Adrenal gland (tissue), 12 donors: ENCODE data around the gene CAMTA2. TPM values are rescaled to one million over a fixed set of nuclear protein-coding genes. Genes with fewer than 3 reads are reported as not detected.

Experiments
- DNase-seq, 7 donors: peaks; one replicate each; pipeline ENCODE4 v3.0.0-alpha.2; 2019 to 2020
- H3K27ac ChIP-seq, 5 donors: fragments of 200-600 bp; sonication (generic) in 4 of 5; 1 replicate in 3 of 5; 2 replicates in 2 of 5; pipeline versions ENCODE4 v1.5.1 to v1.8.0; 2016 to 2020; ENCODE audit warnings: mild to moderate bottlenecking in 1 of 5
- H3K27me3 ChIP-seq: fragments of 200-600 bp; 2 replicates; pipeline ENCODE4 v1.8.0; 2021
- H3K36me3 ChIP-seq, 2 donors: fragments of 200-600 bp; replicated peaks in 1 of 2; 1 replicate in 1 of 2; 2 replicates in 1 of 2; pipeline versions ENCODE4 v1.5.1 to v1.8.0; 2018 to 2022
- H3K4me1 ChIP-seq, 2 donors: fragments of 200-600 bp; replicated peaks in 1 of 2; 1 replicate in 1 of 2; 2 replicates in 1 of 2; pipeline versions ENCODE4 v1.5.1 to v1.8.0; 2018 to 2021
- H3K4me3 ChIP-seq, 4 donors: fragments of 200-600 bp; sonication (generic) in 3 of 4; one replicate each; pipeline ENCODE4 v1.5.1; 2016 to 2018
- H3K9me3 ChIP-seq, 3 donors: fragments of 200-600 bp; sonication (generic) in 1 of 3; replicated peaks in 1 of 3; 1 replicate in 2 of 3; 2 replicates in 1 of 3; pipeline versions ENCODE4 v1.5.1 to v1.8.0; 2016 to 2021
- POLR2A ChIP-seq, 2 donors: fragments of 450-650 bp; IDR thresholded peaks; one replicate each; pipeline ENCODE4 v1.6.1; 2017; ENCODE audit warnings: antibody characterized with exemption in 2 of 2, mild to moderate bottlenecking in 2 of 2, moderate library complexity in 1 of 2
- WGBS, 4 donors: extraction: QIAGEN DNeasy Blood & Tissue Kit in 2 of 4; methylation state at CpG; one replicate each; pipeline versions ENCODE4 v1.1.5 to v1.1.7; 2013 to 2017; 5-methylcytosine and 5-hydroxymethylcytosine counted together
- intact Hi-C, 2 donors: fragments of 100-400 bp; cut with DNase I; formaldehyde crosslinking; loops; one replicate each; pipeline versions ENCODE4 v1.14.1 to v1.15.0; 2022 to 2023
- polyA plus RNA-seq, 3 donors: library from polyadenylated mRNA; stranded (reverse); fragments of 200-250 nt in 2 of 3; fragments of 350-450 nt in 1 of 3; fragmentation: Illumina TruSeq in 1 of 3; extraction: RNeasy Lipid Tissue Mini Kit (QIAGEN cat#74804) in 1 of 3; gene quantifications; one replicate each; pipeline ENCODE4 v1.2.3, GENCODE V29; 2013 to 2014
- total RNA-seq, 9 donors: library from RNA; depleted of rRNA in 4 of 9; stranded (reverse); fragments of >200 nt in 4 of 9; fragments of 120-200 nt in 1 of 9; fragmentation: NEBNext Ultra II Directional in 1 of 9; extraction: Animal tissue kit (Norgen Biotek cat#: 25700) in 1 of 9; gene quantifications; one replicate each; pipeline versions ENCODE4 v1.1.0 to v1.2.4, GENCODE V29; 2013 to 2023
- TF ChIP-seq, protein P1 (sequence below), 6 experiments: fragments of 450-650 bp in 4 of 6; fragments of 200-600 bp in 2 of 6; sonication (generic) in 1 of 6; IDR thresholded peaks; 1 replicate in 5 of 6; 2 replicates in 1 of 6; pipeline versions ENCODE4 v1.5.1 to v1.8.0; 2016 to 2021; ENCODE audit warnings: antibody characterized with exemption in 6 of 6, mild to moderate bottlenecking in 2 of 6, moderate library complexity in 1 of 6
- donor health status: healthy with polysubstance abuse.
- donor health status: Bipolar disorder and iron deficiency.
- donor health status: DM: yes; HTN: yes; CAD: no.
- donor health status: DM: no; HTN: no; CAD: no.
- donor health status: DM: no; HTN: no; CAD: no.
- donor health status: DM: yes; HTN: yes; CAD: no.

The CAMTA2 gene
- total and polyA plus RNA-seq, 12 donors: 6.9 to 190 (median 32.6) TPM

- no peak for TF ChIP-seq POLR2A (IDR thresholded peaks at IDR 0.05)
- TF ChIP-seq, protein P1, sequence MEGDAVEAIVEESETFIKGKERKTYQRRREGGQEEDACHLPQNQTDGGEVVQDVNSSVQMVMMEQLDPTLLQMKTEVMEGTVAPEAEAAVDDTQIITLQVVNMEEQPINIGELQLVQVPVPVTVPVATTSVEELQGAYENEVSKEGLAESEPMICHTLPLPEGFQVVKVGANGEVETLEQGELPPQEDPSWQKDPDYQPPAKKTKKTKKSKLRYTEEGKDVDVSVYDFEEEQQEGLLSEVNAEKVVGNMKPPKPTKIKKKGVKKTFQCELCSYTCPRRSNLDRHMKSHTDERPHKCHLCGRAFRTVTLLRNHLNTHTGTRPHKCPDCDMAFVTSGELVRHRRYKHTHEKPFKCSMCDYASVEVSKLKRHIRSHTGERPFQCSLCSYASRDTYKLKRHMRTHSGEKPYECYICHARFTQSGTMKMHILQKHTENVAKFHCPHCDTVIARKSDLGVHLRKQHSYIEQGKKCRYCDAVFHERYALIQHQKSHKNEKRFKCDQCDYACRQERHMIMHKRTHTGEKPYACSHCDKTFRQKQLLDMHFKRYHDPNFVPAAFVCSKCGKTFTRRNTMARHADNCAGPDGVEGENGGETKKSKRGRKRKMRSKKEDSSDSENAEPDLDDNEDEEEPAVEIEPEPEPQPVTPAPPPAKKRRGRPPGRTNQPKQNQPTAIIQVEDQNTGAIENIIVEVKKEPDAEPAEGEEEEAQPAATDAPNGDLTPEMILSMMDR (IDR thresholded peaks at IDR 0.05): no peak
- no peak for DNase-seq
- intact Hi-C loops: loop anchor here (5.0 to 10.0 kb wide), 2 partner anchors 47 to 59 kb away; partner anchors contain the start of genes CAMTA2 (in 1 of the 2), INCA1 (in 1 of the 2) and KIF1C (in 1 of the 2)
- Histone ChIP-seq H3K9me3 (no peaks in the 10 kb centered on the region), H3K27me3 (no peaks in the 10 kb centered on the region), H3K4me1 (peaks cover 17 to 35% of the 10 kb centered on the region in 2 donors), H3K4me3 (no peak overlapping the region), H3K36me3 (peaks cover 0 to 25% of the 10 kb centered on the region in 2 donors), H3K27ac (no peak overlapping the region)
- WGBS, 4 donors: 85 to 89% (median 86%) methylated on average over 11 of the region's 11 CpGs
Measured at GRCh38 chr17:4938069-4938491, 49.4 kb downstream of the CAMTA2 start.

DNA sequence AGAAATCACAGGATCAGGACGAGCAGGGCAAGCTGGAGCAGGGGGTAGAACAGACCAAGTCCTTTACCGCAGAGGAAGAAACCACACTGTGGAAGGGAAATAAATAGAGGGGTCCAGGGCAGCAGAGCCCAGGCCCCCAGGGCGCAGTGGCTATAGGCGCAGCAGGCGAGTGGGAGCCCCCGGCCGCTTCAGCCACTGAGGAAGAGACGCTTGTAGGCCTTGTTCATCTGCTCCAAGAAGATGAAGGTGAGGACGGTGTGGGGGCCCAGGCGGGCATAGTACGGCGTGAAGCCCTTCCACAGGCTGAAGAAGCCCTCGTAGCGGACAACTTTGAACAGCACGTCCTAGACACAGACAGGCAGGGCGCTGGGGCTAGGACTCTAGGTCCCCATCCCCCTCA is 49.9 kb downstream of the CAMTA2 start:
- no peak for DNase-seq
- H3K36me3 ChIP-seq: peaks cover 0 to 19% of the 10 kb centered on the region in 2 donors
- no peak overlapping the region for H3K27ac ChIP-seq
- H3K9me3 ChIP-seq: no peaks in the 10 kb centered on the region
- TF ChIP-seq, protein P1 (IDR thresholded peaks at IDR 0.05): no peak
- no peak for TF ChIP-seq POLR2A (IDR thresholded peaks at IDR 0.05)
- 94% methylated on average over 11 to 16 of the region's 16 CpGs for WGBS, 4 donors
- H3K4me3 ChIP-seq: no peak overlapping the region
- intact Hi-C loops: loop anchor here (5.0 to 10.0 kb wide), 2 partner anchors 47 to 60 kb away; partner anchors contain the start of genes CAMTA2 (in 1 of the 2), INCA1 (in 1 of the 2) and KIF1C (in 1 of the 2)
- H3K4me1 ChIP-seq: peaks cover 17 to 35% of the 10 kb centered on the region in 2 donors
- no peaks in the 10 kb centered on the region for H3K27me3 ChIP-seq

DNA sequence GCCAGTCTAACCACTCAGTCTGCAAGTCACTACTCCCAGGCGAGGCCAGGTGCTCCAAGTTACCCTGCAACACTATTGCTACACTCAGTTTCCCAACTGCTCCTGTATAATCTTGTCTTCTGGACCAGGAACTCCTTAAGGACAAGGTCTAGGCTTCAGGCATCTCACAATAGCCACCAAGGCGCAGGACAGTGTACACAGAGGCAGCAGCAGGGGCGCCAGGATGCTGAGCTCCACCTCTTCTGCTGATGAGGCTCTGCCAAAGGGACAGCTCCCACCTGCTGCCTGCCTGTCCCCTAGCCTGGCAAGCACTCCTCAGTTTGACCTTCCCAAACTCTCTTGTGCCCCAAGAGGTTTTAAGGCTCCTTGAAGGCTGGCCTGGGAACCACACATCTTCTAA is 51.0 kb downstream of the CAMTA2 start:
- Histone ChIP-seq H3K4me1 (peaks cover 15 to 28% of the 10 kb centered on the region in 2 donors), H3K4me3 (no peak overlapping the region), H3K27ac (no peak overlapping the region), H3K27me3 (no peaks in the 10 kb centered on the region), H3K36me3 (peaks cover 0 to 12% of the 10 kb centered on the region in 2 donors), H3K9me3 (no peaks in the 10 kb centered on the region)
- TF ChIP-seq, protein P1 (IDR thresholded peaks at IDR 0.05): no peak
- no peak for TF ChIP-seq POLR2A (IDR thresholded peaks at IDR 0.05)
- DNase-seq: no peak
- 82 to 100% (median 92%) methylated on average over 3 of the region's 3 CpGs for WGBS, 4 donors
- intact Hi-C loops: loop anchor here (5.0 to 10.0 kb wide), 2 partner anchors 48 to 61 kb away; partner anchors contain the start of genes CAMTA2 (in 1 of the 2), INCA1 (in 1 of the 2) and KIF1C (in 1 of the 2)

- H3K27ac ChIP-seq: no peak overlapping the region
- H3K4me3 ChIP-seq: no peak overlapping the region
- H3K4me1 ChIP-seq: peaks cover 8 to 21% of the 10 kb centered on the region in 2 donors
- no peak for DNase-seq
- no peaks in the 10 kb centered on the region for H3K27me3 ChIP-seq
- H3K36me3 ChIP-seq: peaks cover 0 to 12% of the 10 kb centered on the region in 2 donors
- TF ChIP-seq POLR2A (IDR thresholded peaks at IDR 0.05): no peak
- TF ChIP-seq, protein P1 (IDR thresholded peaks at IDR 0.05): no peak
- H3K9me3 ChIP-seq: no peaks in the 10 kb centered on the region
- intact Hi-C loops: loop anchor here (5.0 to 10.0 kb wide), 2 partner anchors 49 to 62 kb away; partner anchors contain the start of genes CAMTA2 (in 1 of the 2), INCA1 (in 1 of the 2) and KIF1C (in 1 of the 2)
Measured at GRCh38 chr17:4935650-4936049, 51.8 kb downstream of the CAMTA2 start.
